HG02623 (cell line): ENCODE measurements around the gene FOXL3.
"Not testable (repeated sequence)": the region's sequence is repeated elsewhere in the genome, so short reads cannot be mapped to it uniquely, and the experiment has no call there.

Experiments
- ATAC-seq: cut with Tn5 transposase; IDR thresholded peaks from one replicate; pipeline ENCODE4 v1.9.1; 2021; ENCODE audit warnings: moderate library complexity; ENCODE audit not compliant: unreplicated experiment

The FOXL3 gene

GRCh38 chr7:289756-290553, at the start of gene FOXL3:
Gene FOXL3, plus strand, starts transcription at chr7:290170. Its CDS starts 0 bp downstream, at chr7:290170.
- ATAC-seq = no peak

- no peak for ATAC-seq
These were observed 49.0 kb upstream of the FOXL3 start for GRCh38 chr7:240887-241421.

- no peak for ATAC-seq
These were observed 48.5 kb upstream of the FOXL3 start for GRCh38 chr7:241513-241912.

- ATAC-seq = not testable (repeated sequence)
These were observed 47.0 kb upstream of the FOXL3 start for GRCh38 chr7:242826-243579.

GRCh38 chr7:243580-243978, 46.4 kb upstream of the FOXL3 start:
- not testable (repeated sequence) for ATAC-seq

- no peak for ATAC-seq
These were observed 45.0 kb upstream of the FOXL3 start for GRCh38 chr7:244974-245373.

- ATAC-seq = no peak
These were observed 44.2 kb upstream of the FOXL3 start for GRCh38 chr7:245574-246295.

GRCh38 chr7:246451-246850, 43.5 kb upstream of the FOXL3 start:
- no peak for ATAC-seq

- ATAC-seq = no peak
These were observed 42.8 kb upstream of the FOXL3 start for GRCh38 chr7:247181-247580.

GRCh38 chr7:247636-248035, 42.3 kb upstream of the FOXL3 start:
- ATAC-seq = no peak

- no peak for ATAC-seq
These were observed 41.1 kb upstream of the FOXL3 start for GRCh38 chr7:248732-249435.

- ATAC-seq = no peak
These were observed 40.0 kb upstream of the FOXL3 start for GRCh38 chr7:249989-250388.

- ATAC-seq = no peak
These were observed 39.4 kb upstream of the FOXL3 start for GRCh38 chr7:250523-250922.

- no peak for ATAC-seq
These were observed 39.0 kb upstream of the FOXL3 start for GRCh38 chr7:251005-251404.

GRCh38 chr7:251446-252175, 38.4 kb upstream of the FOXL3 start:
- no peak for ATAC-seq

- ATAC-seq = no peak
These were observed 37.6 kb upstream of the FOXL3 start for GRCh38 chr7:252216-252965.

- ATAC-seq = no peak
These were observed 37.0 kb upstream of the FOXL3 start for GRCh38 chr7:252981-253380.

GRCh38 chr7:253581-254336, 36.2 kb upstream of the FOXL3 start:
- no peak for ATAC-seq
